C4-2B (cell line): Measurements from ENCODE around the gene SH3BGRL2.

Source experiments
- CTCF ChIP-seq: fragments of 450-650 bp; conservative IDR thresholded peaks from 2 replicates; pipeline ENCODE4 v1.5.1; 2017; ENCODE audit warnings: mild to moderate bottlenecking
- ZFX ChIP-seq: fragments of 450-650 bp; IDR thresholded peaks from 2 replicates; pipeline ENCODE4 v1.6.1; 2017

DNA sequence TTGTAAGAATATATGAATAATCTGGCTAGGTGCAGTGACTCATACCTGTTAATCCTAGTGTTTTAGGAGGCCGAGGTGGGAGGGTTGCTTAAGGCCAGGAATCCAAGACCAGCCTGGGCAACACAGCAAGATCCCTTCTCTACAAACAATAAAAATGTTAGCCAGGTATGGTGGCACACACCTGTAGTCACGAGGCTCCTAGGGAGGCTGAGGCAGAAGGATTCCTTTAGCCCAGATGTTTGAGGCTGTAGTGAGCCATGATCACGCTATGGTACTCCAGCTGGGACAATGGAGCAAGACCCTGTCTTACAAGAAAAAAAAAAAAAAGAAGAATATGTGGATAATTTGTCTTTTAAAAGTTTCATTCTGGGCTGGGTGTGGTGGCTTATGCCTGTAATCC, 75.4 kb downstream of the SH3BGRL2 start:
- no peak for TF ChIP-seq CTCF
- TF ChIP-seq ZFX: no peak
